ENCODE measurements around the gene ZNF8. TPM values are rescaled to one million over a fixed set of nuclear protein-coding genes. Genes with fewer than 3 reads are reported as not detected.

The ZNF8 gene
- total and polyA plus RNA-seq, 10 of the 15 experiments (the other 5 are each of a cell fraction or from before 2014, with no cell fraction given): 0.46 to 5.4 (median 2.6) TPM

GRCh38 chr19:58346961-58347929 lies 68.5 kb downstream of the ZNF8 start (continued):
- TF ChIP-seq ZNF687 (IDR thresholded peaks at IDR 0.05) (peak; percentile 29; the same call in 1 of the 2 replicates), ZNF622 (IDR thresholded peaks at IDR 0.05) (no peak), HDGF (IDR thresholded peaks at IDR 0.05) (peak; percentile 51; the same call in 1 of the 2 replicates), JUND (IDR thresholded peaks at IDR 0.05; ENCODE audit: low read depth, low read length) (no peak), MAX (IDR thresholded peaks at IDR 0.05; ENCODE audit: low read depth, low read length) (peak; percentile 10; the same call in 1 of the 2 replicates), NBN (IDR thresholded peaks at IDR 0.05) (peak; percentile 67), SP1 (IDR thresholded peaks at IDR 0.05; ENCODE audit: low read depth, low read length) (peak; percentile 62), PKNOX1 (IDR thresholded peaks at IDR 0.05) (0 out of 2 replicates have a peak, but pooled peaks have one; percentile 13), BCL11A (IDR thresholded peaks at IDR 0.05; ENCODE audit: low read depth, low read length) (no peak), NKRF (conservative IDR thresholded peaks at IDR 0.05) (peak; percentile 76), POLR2A (IDR thresholded peaks at IDR 0.05; ENCODE audit: low read depth, low read length) (peak; percentile 76), SREBF2 (IDR thresholded peaks at IDR 0.05; ENCODE audit: low read length) (no peak), POLR2AphosphoS5 (IDR thresholded peaks at IDR 0.05; ENCODE audit: low read length) (peak; percentile 54; the same call in 1 of the 2 replicates), BHLHE40 (IDR thresholded peaks at IDR 0.05; ENCODE audit: borderline replicate concordance in 1 of 2, low read depth in 2 of 2, low read length in 1 of 2) (peak; percentile 96), NFIC (IDR thresholded peaks at IDR 0.05; ENCODE audit: low read depth, low read length) (no peak), ZNF24 (IDR thresholded peaks at IDR 0.05) (peak; percentile 66; the same call in 1 of the 2 replicates), WRNIP1 (IDR thresholded peaks at IDR 0.05; ENCODE audit: borderline replicate concordance, low read depth, low read length) (no peak), LARP7 (IDR thresholded peaks at IDR 0.05) (peak; percentile 76; the same call in 1 of the 2 replicates), BACH1 (IDR thresholded peaks at IDR 0.05; ENCODE audit: borderline replicate concordance) (peak; percentile 68; the same call in 1 of the 2 replicates), CHD2 (IDR thresholded peaks at IDR 0.05; ENCODE audit: borderline replicate concordance, low read depth, low read length) (0 out of 2 replicates have a peak, but pooled peaks have one; percentile 45), YY1 (IDR thresholded peaks at IDR 0.05; ENCODE audit: low read depth, low read length) (0 out of 2 replicates have a peak, but pooled peaks have one; percentile 29), STAT3 (IDR thresholded peaks at IDR 0.05; ENCODE audit: low read depth, low read length) (no peak)

Data from GM12878 (cell line).